GM12878 (cell line): ENCODE results near the gene RAB6B. TPM values are rescaled to one million over a fixed set of nuclear protein-coding genes. Genes with fewer than 3 reads are reported as not detected.

Source experiments
- PBX3 ChIP-seq: IDR thresholded peaks from 2 replicates; pipeline ENCODE4 v1.6.1; 2011; ENCODE audit warnings: mild to moderate bottlenecking, low read depth, low read length, moderate library complexity; ENCODE audit not compliant: insufficient replicate concordance
- POLR2AphosphoS5 ChIP-seq: IDR thresholded peaks from 2 replicates; pipeline ENCODE4 v1.6.1; 2011; ENCODE audit warnings: mild to moderate bottlenecking, low read length, inconsistent platforms
- SMARCA5 ChIP-seq: fragments of 450-650 bp; IDR thresholded peaks from 2 replicates; pipeline ENCODE4 v1.6.1; 2017; ENCODE audit warnings: mild to moderate bottlenecking
- STAT3 ChIP-seq: IDR thresholded peaks from 2 replicates; pipeline ENCODE4 v1.6.1; 2011; ENCODE audit warnings: low read depth, low read length, improper control_type of control experiment
- USF2 ChIP-seq: IDR thresholded peaks from 2 replicates; pipeline ENCODE4 v1.6.1; 2011; ENCODE audit warnings: low read depth, low read length, improper control_type of control experiment, borderline replicate concordance
- ZNF687 ChIP-seq: fragments of 450-650 bp; IDR thresholded peaks from 2 replicates; pipeline ENCODE4 v1.6.1; 2017; ENCODE audit warnings: mild to moderate bottlenecking, moderate library complexity
- polyA plus RNA-seq, 11 experiments: library from polyadenylated mRNA; depleted of rRNA in 4 of 11; unstranded in 6 of 11; stranded (reverse) in 5 of 11; fragments of >200 nt; fragmentation: Nextera tagmentation in 4 of 11; fragmentation: Illumina TruSeq in 1 of 11; extraction: Ambion mirVana in 4 of 11; extraction: Trizol in 1 of 11; gene quantifications; 1 replicate in 1 of 11; 2 replicates in 10 of 11; pipeline versions ENCODE4 v1.2.1 to v1.2.3, GENCODE V29; 2011 to 2016; ENCODE audit warnings: inconsistent platforms in 2 of 11, missing spikeins in 2 of 11, low read depth in 1 of 11
- total RNA-seq, 4 experiments: library from RNA; depleted of rRNA in 3 of 4; stranded (reverse); fragments of >200 nt in 3 of 4; fragmentation: Illumina TruSeq in 1 of 4; extraction: Trizol in 1 of 4; gene quantifications; 2 replicates each; pipeline versions ENCODE4 v1.2.1 to v1.2.3, GENCODE V29; 2013 to 2021

RAB6B gene
- total and polyA plus RNA-seq, 10 of the 15 experiments (the other 5 are each of a cell fraction or from before 2014, with no cell fraction given): 0.01 to 0.16 (median 0.04) TPM; not detected in 5

GRCh38 chr3:133881492-133881891 lies 14.2 kb downstream of the RAB6B start (continued):
- TF ChIP-seq USF2 (no peak), STAT3 (no peak), POLR2AphosphoS5 (no peak), ZNF687 (no peak), SMARCA5 (no peak), PBX3 (no peak)
